ENCODE results near the gene KLHDC3. TPM values are rescaled to one million over a fixed set of nuclear protein-coding genes. Genes with fewer than 3 reads are reported as not detected.

Gene KLHDC3
- total RNA-seq, 4 donors from 2014 or later = 88.0 to 175 (median 98.1) TPM

GRCh38 chr6:42968783-42969182 lies 45.3 kb upstream of the KLHDC3 start:
- TF ChIP-seq, protein P1, sequence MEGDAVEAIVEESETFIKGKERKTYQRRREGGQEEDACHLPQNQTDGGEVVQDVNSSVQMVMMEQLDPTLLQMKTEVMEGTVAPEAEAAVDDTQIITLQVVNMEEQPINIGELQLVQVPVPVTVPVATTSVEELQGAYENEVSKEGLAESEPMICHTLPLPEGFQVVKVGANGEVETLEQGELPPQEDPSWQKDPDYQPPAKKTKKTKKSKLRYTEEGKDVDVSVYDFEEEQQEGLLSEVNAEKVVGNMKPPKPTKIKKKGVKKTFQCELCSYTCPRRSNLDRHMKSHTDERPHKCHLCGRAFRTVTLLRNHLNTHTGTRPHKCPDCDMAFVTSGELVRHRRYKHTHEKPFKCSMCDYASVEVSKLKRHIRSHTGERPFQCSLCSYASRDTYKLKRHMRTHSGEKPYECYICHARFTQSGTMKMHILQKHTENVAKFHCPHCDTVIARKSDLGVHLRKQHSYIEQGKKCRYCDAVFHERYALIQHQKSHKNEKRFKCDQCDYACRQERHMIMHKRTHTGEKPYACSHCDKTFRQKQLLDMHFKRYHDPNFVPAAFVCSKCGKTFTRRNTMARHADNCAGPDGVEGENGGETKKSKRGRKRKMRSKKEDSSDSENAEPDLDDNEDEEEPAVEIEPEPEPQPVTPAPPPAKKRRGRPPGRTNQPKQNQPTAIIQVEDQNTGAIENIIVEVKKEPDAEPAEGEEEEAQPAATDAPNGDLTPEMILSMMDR (IDR thresholded peaks at IDR 0.05) = no peak
- TF ChIP-seq POLR2A (IDR thresholded peaks at IDR 0.05; ENCODE audit: low read depth) (no peak), POLR2AphosphoS5 (IDR thresholded peaks at IDR 0.05) (no peak), EP300 (IDR thresholded peaks at IDR 0.05) (no peak)
- Histone ChIP-seq H3K27ac (replicated peaks in 1 of 4) (no peak overlapping the region), H3K4me3 (no peak overlapping the region), H3K4me1 (peaks cover 0 to 9% (median 1%) of the 10 kb centered on the region in 4 donors), H3K9me3 (no peaks in the 10 kb centered on the region), H3K27me3 (no peaks in the 10 kb centered on the region), H3K36me3 (peaks cover 27 to 64% (median 53%) of the 10 kb centered on the region in 4 donors)
- 91% methylated on average over 4 of the region's 4 CpGs for WGBS
- intact Hi-C loops (cut with DNase I) = no loop called here
- no peak for DNase-seq (ENCODE audit: extremely low spot score)

- Histone ChIP-seq H3K4me3 (no peak overlapping the region), H3K4me1 (peaks cover 0 to 9% (median 1%) of the 10 kb centered on the region in 4 donors), H3K27me3 (no peaks in the 10 kb centered on the region), H3K36me3 (peaks cover 21 to 62% (median 49%) of the 10 kb centered on the region in 4 donors), H3K9me3 (no peaks in the 10 kb centered on the region), H3K27ac (replicated peaks in 1 of 4) (no peak overlapping the region)
- TF ChIP-seq EP300 (IDR thresholded peaks at IDR 0.05) = no peak
- no peak for TF ChIP-seq POLR2A (IDR thresholded peaks at IDR 0.05; ENCODE audit: low read depth)
- TF ChIP-seq POLR2AphosphoS5 (IDR thresholded peaks at IDR 0.05) = no peak
- TF ChIP-seq, protein P1 (IDR thresholded peaks at IDR 0.05) = no peak
- intact Hi-C loops (cut with DNase I) = no loop called here
- 100% methylated on average over 1 of the region's 2 CpGs for WGBS
- no peak for DNase-seq (ENCODE audit: extremely low spot score)
Measured at GRCh38 chr6:42969431-42969830, 44.6 kb upstream of the KLHDC3 start.

- Histone ChIP-seq H3K9me3 (no peaks in the 10 kb centered on the region), H3K36me3 (peaks cover 18 to 57% (median 44%) of the 10 kb centered on the region in 4 donors), H3K27ac (replicated peaks in 1 of 4) (no peak overlapping the region), H3K4me3 (no peak overlapping the region), H3K4me1 (peaks cover 0 to 9% (median 1%) of the 10 kb centered on the region in 4 donors), H3K27me3 (no peaks in the 10 kb centered on the region)
- no peak for TF ChIP-seq POLR2A (IDR thresholded peaks at IDR 0.05; ENCODE audit: low read depth)
- TF ChIP-seq, protein P1 (IDR thresholded peaks at IDR 0.05) = no peak
- no peak for TF ChIP-seq POLR2AphosphoS5 (IDR thresholded peaks at IDR 0.05)
- no peak for TF ChIP-seq EP300 (IDR thresholded peaks at IDR 0.05)
- WGBS = 90% methylated on average over 4 of the region's 4 CpGs
- intact Hi-C loops (cut with DNase I) = no loop called here
- no peak for DNase-seq (ENCODE audit: extremely low spot score)
Measured at GRCh38 chr6:42969934-42970333, 44.1 kb upstream of the KLHDC3 start.

DNA sequence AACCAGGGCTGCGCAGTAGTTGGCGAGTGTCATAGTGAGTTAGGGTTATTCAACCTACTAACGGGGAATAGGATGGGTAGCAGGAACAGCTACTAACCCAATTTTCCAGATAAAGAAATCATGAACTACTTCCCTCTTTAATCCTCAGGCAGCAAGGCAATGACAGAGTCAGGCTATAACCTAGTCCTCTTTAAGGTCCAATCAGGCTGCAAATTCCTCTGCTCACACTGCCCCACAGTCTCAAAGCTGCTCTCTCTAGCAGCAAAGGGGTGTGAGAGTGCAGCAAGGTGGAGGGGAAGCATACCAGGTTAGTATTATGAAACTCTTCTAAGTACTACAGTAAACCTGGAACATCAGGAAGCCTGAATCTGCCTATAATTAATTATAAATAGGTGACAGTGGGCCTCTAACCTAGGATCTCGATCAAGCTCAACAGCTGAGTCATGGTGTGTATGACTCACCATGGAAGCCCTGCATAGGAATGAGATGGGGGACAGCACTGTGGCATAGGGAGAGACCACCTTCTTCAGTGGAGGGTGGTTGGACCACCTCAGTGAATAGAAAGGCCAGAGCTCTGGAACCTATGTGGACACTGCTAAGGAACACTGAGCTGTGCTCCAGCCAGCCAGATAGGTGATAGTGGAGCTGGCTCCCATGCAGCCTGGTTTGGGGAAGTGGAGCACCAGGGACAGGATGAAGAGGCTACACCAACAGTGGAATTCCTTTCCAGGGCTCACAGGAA lies 43.0 kb upstream of the KLHDC3 start:
- no peaks in the 10 kb centered on the region for H3K9me3 ChIP-seq
- peaks cover 10 to 46% (median 33%) of the 10 kb centered on the region in 4 donors for H3K36me3 ChIP-seq

More for the DNA sequence above, 43.0 kb upstream of the KLHDC3 start:
- TF ChIP-seq EP300 (IDR thresholded peaks at IDR 0.05) (no peak), POLR2A (IDR thresholded peaks at IDR 0.05; ENCODE audit: low read depth) (no peak), POLR2AphosphoS5 (IDR thresholded peaks at IDR 0.05) (no peak)
- TF ChIP-seq, protein P1 (IDR thresholded peaks at IDR 0.05) = no peak
- H3K27ac ChIP-seq (replicated peaks in 1 of 4) = no peak overlapping the region
- H3K27me3 ChIP-seq = no peaks in the 10 kb centered on the region
- DNase-seq (ENCODE audit: extremely low spot score) = no peak
- no peak overlapping the region for H3K4me3 ChIP-seq
- peaks cover 0 to 11% (median 5%) of the 10 kb centered on the region in 4 donors for H3K4me1 ChIP-seq
- WGBS = 82% methylated on average over 4 of the region's 4 CpGs
- intact Hi-C loops (cut with DNase I) = no loop called here
